CD4-positive, alpha-beta T cell (primary cell): ENCODE results near the gene SDK1. TPM values are rescaled to one million over a fixed set of nuclear protein-coding genes. Genes with fewer than 3 reads are reported as not detected.

Experiments
- ATAC-seq: fragments of 200-7000 bp; cut with Tn5 transposase; one replicate; pipeline ENCODE4 v1.10.0; 2022; ENCODE audit warnings: mild to moderate bottlenecking; ENCODE audit not compliant: poor library complexity
- CTCF ChIA-PET: fragments of 350-600 bp; sonication (Branson Sonifier 250); formaldehyde crosslinking; loops from one replicate; lab custom pipeline; 2021; ENCODE audit warnings: antibody characterized with exemption, inconsistent platforms; lab: Charles Lee
- POLR2A ChIA-PET: fragments of 350-600 bp; sonication (Branson Sonifier 250); formaldehyde crosslinking; loops from one replicate; lab custom pipeline; 2021; ENCODE audit warnings: antibody characterized with exemption, inconsistent platforms; lab: Charles Lee
- DNase-seq, 14 experiments: peaks; one replicate each; pipeline ENCODE4 v3.0.0-alpha.2; 2013 to 2020; ENCODE audit warnings: mixed read lengths in 2 of 14
- H3K27ac ChIP-seq, 2 donors: one replicate each; pipeline versions ENCODE4 v1.5.1 to v1.7.0; 2013; ENCODE audit warnings: low read length in 2 of 2, low read depth in 1 of 2, mild to moderate bottlenecking in 1 of 2
- H3K27me3 ChIP-seq, 2 experiments: 1 replicate in 1 of 2; 2 replicates in 1 of 2; pipeline versions ENCODE4 v1.6.1 to v1.7.0; 2013; ENCODE audit warnings: low read length in 2 of 2, control low read depth in 1 of 2, mild to moderate bottlenecking in 1 of 2, moderate library complexity in 1 of 2; ENCODE audit not compliant: insufficient read depth in 2 of 2, control insufficient read depth in 1 of 2
- H3K36me3 ChIP-seq: one replicate; pipeline ENCODE4 v1.6.1; 2013; ENCODE audit warnings: low read length, control low read depth; ENCODE audit not compliant: insufficient read depth
- H3K4me1 ChIP-seq: one replicate; pipeline ENCODE4 v1.6.1; 2013; ENCODE audit warnings: low read length, control low read depth; ENCODE audit not compliant: insufficient read depth
- H3K4me3 ChIP-seq: one replicate; pipeline ENCODE4 v1.5.1; 2013; ENCODE audit warnings: mild to moderate bottlenecking, low read length, moderate library complexity
- H3K9me3 ChIP-seq, 2 experiments: 1 replicate in 1 of 2; 2 replicates in 1 of 2; pipeline versions ENCODE4 v1.6.1 to v1.7.0; 2013; ENCODE audit warnings: low read length in 2 of 2, mild to moderate bottlenecking in 2 of 2, control low read depth in 1 of 2, moderate library complexity in 1 of 2; ENCODE audit not compliant: control insufficient read depth in 1 of 2, insufficient read depth in 1 of 2
- H3K27ac Mint-ChIP-seq: one replicate; pipeline ENCODE4 v1.8.0; 2020; ENCODE audit warnings: mixed read lengths
- H3K27me3 Mint-ChIP-seq: one replicate; pipeline ENCODE4 v1.8.0; 2021; ENCODE audit warnings: mixed read lengths
- H3K36me3 Mint-ChIP-seq: one replicate; pipeline ENCODE4 v1.8.0; 2021; ENCODE audit warnings: low read depth, mixed read lengths
- H3K4me1 Mint-ChIP-seq: one replicate; pipeline ENCODE4 v1.8.0; 2021; ENCODE audit warnings: low read depth, mixed read lengths
- H3K4me3 Mint-ChIP-seq: one replicate; pipeline ENCODE4 v1.8.0; 2020; ENCODE audit warnings: mild to moderate bottlenecking, mixed read lengths
- H3K9me3 Mint-ChIP-seq: one replicate; pipeline ENCODE4 v1.8.0; 2020; ENCODE audit warnings: mixed read lengths
- intact Hi-C, 2 experiments: fragments of 100-400 bp; cut with DNase I in 1 of 2; cut with micrococcal nuclease in 1 of 2; formaldehyde crosslinking; loops; one replicate each; pipeline versions ENCODE4 v1.15.1 to v1.9.0; 2023 to 2025; cut with DNase I, micrococcal nuclease
- total RNA-seq, 174 experiments: library from RNA in 2 of 174; stranded (reverse) in 2 of 174; gene quantifications; one replicate each; pipeline ENCODE4 v1.2.3 and lab custom pipeline; 2021 to 2026
- TF ChIP-seq, protein P1 (sequence below): fragments of 200-600 bp; IDR thresholded peaks from one replicate; pipeline ENCODE4 v1.8.0; 2022; ENCODE audit warnings: antibody characterized with exemption, mild to moderate bottlenecking

Gene SDK1
- total RNA-seq, 2 experiments from 2014 or later, result 1.1 to 1.3 TPM

DNA sequence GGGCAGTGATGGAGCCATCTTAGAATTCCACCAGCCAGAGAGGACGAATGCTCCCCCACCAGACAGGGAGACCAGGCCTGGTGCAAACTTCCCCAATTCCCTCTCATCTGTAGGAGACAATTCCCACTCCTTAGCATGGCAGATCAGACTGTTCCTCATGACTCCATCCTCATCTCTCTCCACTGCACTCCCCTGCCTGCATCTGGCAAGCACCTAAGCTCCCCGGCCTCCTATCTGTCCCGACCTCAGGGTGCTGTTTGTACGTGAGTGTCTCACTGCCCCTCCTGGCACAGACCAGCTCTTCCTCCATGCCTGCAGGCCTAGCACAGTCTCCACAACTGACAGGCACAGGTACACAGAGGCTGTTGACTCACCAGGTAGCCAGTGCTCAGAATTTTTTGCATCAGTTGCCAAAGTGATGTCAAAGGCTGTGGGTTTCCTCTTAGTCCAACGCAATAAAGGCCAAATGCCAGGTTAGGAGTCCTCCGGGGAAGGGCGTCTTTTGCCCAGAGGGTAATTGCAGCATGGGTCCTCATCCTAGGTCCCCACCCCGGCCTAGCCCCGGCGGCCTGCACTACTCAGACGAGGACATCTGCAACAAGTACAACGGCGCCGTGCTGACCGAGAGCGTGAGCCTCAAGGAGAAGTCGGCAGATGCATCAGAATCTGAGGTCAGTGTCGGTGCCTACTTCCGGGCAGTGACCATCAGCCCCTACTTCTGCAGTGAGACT, 944.2 kb downstream of the SDK1 start:
- Mint-ChIP-seq H3K9me3 (no peaks in the 10 kb centered on the region), H3K4me3 (no peak overlapping the region), H3K36me3 (no peaks in the 10 kb centered on the region), H3K27me3 (no peaks in the 10 kb centered on the region), H3K27ac (no peak overlapping the region), H3K4me1 (peaks cover 10% of the 10 kb centered on the region)
- H3K36me3 ChIP-seq, result no peaks in the 10 kb centered on the region
- intact Hi-C loops, result no loop called here
- ChIA-PET CTCF (no interaction called here), POLR2A (no interaction called here)
- H3K27ac ChIP-seq, result no peak overlapping the region
- no peak overlapping the region for H3K4me3 ChIP-seq
- no peak for ATAC-seq
- peaks cover 0 to 60% of the 10 kb centered on the region in 2 experiments for H3K9me3 ChIP-seq
- TF ChIP-seq, protein P1, sequence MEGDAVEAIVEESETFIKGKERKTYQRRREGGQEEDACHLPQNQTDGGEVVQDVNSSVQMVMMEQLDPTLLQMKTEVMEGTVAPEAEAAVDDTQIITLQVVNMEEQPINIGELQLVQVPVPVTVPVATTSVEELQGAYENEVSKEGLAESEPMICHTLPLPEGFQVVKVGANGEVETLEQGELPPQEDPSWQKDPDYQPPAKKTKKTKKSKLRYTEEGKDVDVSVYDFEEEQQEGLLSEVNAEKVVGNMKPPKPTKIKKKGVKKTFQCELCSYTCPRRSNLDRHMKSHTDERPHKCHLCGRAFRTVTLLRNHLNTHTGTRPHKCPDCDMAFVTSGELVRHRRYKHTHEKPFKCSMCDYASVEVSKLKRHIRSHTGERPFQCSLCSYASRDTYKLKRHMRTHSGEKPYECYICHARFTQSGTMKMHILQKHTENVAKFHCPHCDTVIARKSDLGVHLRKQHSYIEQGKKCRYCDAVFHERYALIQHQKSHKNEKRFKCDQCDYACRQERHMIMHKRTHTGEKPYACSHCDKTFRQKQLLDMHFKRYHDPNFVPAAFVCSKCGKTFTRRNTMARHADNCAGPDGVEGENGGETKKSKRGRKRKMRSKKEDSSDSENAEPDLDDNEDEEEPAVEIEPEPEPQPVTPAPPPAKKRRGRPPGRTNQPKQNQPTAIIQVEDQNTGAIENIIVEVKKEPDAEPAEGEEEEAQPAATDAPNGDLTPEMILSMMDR, result no peak
- no peaks in the 10 kb centered on the region for H3K27me3 ChIP-seq
- H3K4me1 ChIP-seq, result no peaks in the 10 kb centered on the region
- DNase-seq, result no peak

DNA sequence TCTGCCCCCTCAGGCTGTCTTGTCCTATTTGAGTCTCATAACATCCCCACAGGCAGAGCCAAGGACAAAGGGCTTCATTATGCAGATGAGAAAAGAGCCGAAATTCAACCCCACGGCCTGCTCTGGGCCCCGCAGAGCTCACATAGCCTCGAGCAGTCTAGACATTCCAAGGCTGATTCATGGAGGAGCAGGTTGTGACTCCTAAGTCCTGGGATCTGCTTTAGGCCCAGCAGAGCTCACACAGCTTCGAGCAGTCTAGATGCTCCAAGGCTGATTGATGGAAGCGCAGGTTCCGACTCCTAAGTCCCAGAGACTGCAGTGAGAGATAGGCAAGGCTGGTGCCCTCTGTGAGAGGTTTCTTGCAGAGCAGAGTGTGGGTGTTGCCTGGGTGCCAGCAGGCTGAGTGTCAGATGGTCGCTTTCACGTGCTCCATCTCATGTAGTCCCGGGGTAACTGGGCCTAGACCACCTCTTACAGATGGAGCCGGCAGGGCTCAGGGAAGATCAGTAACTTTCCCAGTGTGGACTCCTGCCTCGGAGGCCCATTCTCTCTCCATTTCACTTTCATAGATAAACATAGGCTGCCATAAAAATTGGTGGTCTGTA, 944.9 kb downstream of the SDK1 start:
- CTCF ChIA-PET, result no interaction called here
- no peaks in the 10 kb centered on the region for H3K4me1 ChIP-seq
- POLR2A ChIA-PET, result no interaction called here
- TF ChIP-seq, protein P1, result no peak
- Mint-ChIP-seq H3K4me3 (no peak overlapping the region), H3K9me3 (peaks cover 2% of the 10 kb centered on the region), H3K4me1 (peaks cover 4% of the 10 kb centered on the region), H3K27me3 (no peaks in the 10 kb centered on the region), H3K27ac (no peak overlapping the region), H3K36me3 (no peaks in the 10 kb centered on the region)
- H3K27me3 ChIP-seq, result no peaks in the 10 kb centered on the region
- intact Hi-C loops, result no loop called here
- no peak overlapping the region for H3K27ac ChIP-seq
- ATAC-seq (no peak), DNase-seq (no peak)
- H3K4me3 ChIP-seq, result no peak overlapping the region
- peaks cover 0 to 62% of the 10 kb centered on the region in 2 experiments for H3K9me3 ChIP-seq
- no peaks in the 10 kb centered on the region for H3K36me3 ChIP-seq

DNA sequence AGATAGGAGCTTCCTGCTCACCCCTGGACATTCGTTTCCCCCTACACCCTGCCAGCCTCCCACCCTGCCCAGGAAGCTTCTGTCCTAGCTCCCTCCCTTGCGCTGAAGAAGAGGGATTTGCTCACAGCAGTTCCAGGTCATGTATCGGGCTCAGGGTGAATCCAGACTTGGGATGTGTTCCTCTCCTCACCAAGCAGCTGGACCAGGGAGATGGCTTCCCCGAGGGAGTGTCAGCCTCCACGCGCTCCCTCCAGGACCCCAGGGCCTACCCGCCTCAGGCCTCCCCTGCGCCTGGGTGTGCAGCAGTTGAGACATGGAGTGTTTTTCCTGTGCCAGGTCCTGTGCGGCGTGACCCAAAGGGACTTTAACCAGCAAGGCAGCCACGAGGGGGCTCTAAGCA, 945.5 kb downstream of the SDK1 start:
- Histone ChIP-seq H3K36me3 (no peaks in the 10 kb centered on the region), H3K27me3 (no peaks in the 10 kb centered on the region), H3K27ac (no peak overlapping the region), H3K4me3 (no peak overlapping the region), H3K9me3 (peaks cover 4 to 61% of the 10 kb centered on the region in 2 experiments), H3K4me1 (no peaks in the 10 kb centered on the region)
- ATAC-seq (no peak), DNase-seq (no peak)
- Mint-ChIP-seq H3K4me3 (no peak overlapping the region), H3K4me1 (no peaks in the 10 kb centered on the region), H3K27me3 (no peaks in the 10 kb centered on the region), H3K9me3 (peaks cover 7% of the 10 kb centered on the region), H3K27ac (no peak overlapping the region), H3K36me3 (no peaks in the 10 kb centered on the region)
- TF ChIP-seq, protein P1, result no peak
- CTCF ChIA-PET, result no interaction called here
- intact Hi-C loops, result no loop called here
- POLR2A ChIA-PET, result no interaction called here
